ENCODE results near the gene MYO5B.
A peak's percentile ranks its signal among the peaks of the same experiment; 100 is the strongest.
"Not testable (repeated sequence)": the region's sequence is repeated elsewhere in the genome, so short reads cannot be mapped to it uniquely, and the experiment has no call there.

The MYO5B gene

GRCh38 chr18:49907346-49907929 lies 287.5 kb downstream of the MYO5B start:
- DNase-seq: no peak

DNA sequence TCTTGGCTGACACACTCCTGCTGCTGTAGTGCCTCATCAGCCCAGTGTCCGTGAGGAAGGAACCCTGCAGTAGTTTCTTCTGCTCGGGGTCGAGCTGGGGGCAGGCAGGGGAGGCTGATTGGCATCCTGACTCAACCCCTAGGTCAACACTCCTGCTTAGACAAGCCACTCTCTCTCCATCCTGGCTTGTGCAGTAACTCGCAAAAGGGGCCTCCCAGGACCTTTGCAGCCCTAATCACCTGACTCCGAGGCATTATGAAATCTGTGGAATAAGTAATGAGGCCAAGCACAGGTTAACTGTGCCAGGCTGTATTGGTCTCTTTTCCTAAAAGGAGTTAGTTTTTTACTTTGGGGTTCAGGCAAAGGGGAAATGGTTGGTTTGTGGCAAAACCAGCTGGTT lies 289.2 kb downstream of the MYO5B start:
- no peak for DNase-seq

DNA sequence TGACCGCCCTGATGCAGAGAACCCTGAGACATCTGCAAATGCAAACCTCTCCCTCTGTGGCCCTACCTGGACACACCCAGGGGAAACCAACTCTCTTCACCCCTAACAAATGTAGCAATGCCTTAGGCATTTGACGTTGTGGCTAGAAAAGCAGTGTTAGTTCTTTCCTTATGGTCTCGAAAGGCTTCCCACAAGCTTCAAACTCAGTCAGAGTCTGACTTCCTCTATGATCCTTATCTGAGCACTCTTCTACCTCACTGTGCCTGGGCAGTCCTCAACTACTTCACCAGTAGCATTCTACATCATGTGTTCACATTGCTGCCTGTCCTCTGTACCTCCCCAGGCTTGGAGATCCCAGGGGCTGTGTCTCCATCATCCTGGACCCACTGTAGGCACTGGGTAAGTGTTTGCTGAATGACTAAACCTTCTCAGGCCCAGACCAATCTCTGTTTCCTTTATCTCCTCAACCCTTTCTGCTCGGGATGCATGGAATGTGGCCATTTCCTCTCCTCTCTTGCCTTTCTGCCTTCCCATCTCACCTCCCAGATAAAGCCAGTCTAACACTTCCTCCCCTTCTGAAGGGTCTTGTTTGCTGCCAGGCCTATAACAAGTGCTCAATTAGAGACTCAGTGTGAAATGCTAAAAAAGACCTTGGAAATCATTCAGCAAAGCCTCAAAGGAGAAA lies 289.9 kb downstream of the MYO5B start:
- no peak for DNase-seq

- DNase-seq: no peak
Measured at GRCh38 chr18:49901862-49902340, 293.0 kb downstream of the MYO5B start.

DNA sequence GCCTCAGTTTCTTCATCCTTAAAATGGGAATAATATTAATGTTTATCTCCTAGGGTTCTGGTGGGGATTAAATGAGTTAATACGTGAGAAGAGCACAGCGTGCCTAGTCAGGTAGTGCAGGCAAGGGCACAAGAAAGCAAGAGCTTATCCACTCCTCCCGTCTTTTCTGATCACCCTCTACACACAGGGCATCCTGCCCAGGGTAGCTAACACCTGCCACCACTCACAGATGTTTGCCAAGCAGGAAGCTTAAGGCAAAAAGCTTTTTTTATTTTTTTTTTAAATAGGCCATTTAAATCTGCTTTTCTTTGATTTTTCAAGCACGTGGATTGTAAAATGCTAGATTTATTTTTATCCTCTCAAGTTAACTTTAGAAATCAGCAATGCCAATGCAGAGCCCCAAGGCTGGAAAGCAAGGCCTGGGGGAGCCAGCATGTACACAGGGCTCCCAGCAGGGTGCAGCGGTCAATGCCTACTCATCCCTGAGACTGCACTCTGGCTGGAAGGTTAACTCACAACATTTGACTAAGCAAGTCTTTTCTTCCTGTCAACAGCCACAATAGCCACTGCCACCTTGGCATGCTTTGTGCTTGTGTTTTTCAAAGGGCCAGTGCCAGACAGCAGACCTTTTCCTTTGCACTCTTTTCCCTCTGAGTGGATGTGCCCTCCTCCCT lies 295.2 kb downstream of the MYO5B start:
- DNase-seq: peak in 1 of 2 experiments; percentile 6

DNA sequence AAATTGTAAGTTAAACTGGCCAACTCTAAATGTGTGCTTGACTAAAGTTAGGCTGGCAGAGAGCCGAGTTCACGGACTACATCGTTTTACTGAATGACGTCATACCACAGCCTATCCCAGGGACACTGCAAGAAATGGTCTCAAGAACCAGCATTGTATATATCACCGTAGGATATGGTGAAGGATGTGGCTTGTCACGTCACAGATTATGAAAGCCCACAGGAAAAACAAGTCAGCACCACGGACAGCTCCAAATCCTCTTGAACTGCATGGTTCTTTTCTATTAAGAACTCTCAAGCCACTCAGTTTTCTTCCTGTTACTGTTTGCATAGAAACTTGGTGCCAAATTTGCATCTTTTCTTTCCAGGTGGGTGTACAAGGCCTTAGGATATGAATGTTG lies 296.5 kb downstream of the MYO5B start:
- DNase-seq: no peak

GRCh38 chr18:49894517-49895226 lies 300.3 kb downstream of the MYO5B start:
- DNase-seq: no peak

GRCh38 chr18:49893036-49893435 lies 301.9 kb downstream of the MYO5B start:
- DNase-seq: no peak

- no peak for DNase-seq
Measured at GRCh38 chr18:49892148-49892924, 302.6 kb downstream of the MYO5B start.

DNA sequence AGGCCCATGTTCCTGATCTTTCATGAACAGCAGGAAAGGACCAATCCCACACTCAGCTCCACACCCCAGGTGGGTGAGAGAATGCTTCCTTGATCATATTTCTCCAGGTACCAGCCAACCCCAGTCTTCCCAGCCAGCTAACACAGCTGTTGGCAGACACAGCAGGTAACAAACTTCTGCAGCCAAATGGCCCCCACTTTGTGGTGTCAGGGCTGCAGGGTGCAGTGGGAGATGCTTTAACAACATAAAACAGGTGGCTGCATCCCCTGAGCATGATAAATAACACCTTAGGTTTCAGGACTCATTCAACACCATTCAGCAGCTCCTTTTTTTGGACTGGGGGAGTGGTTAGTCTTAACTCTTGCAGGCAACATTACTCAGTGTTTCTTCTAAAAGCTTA lies 304.9 kb downstream of the MYO5B start:
- DNase-seq: no peak

DNA sequence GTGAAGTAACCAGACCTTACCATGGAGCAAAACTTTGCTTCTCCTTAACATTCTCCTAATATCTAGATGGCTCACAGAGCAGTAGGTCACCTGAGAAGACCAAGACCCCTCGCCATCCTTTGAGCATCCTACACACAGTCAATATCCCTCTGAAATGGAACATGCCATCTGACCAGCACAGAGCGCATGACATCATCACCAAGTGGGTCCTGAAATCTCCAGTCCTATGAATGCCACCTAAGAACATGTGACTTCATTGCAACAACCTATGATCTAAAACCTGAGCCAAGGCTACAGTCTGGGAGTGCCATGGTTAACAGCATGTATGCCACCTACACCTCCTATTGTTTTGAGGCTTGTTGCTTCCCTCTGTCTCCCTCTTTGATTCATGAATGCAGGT lies 305.4 kb downstream of the MYO5B start:
- DNase-seq: not testable (repeated sequence)

- DNase-seq: peak in 1 of 2 experiments; percentile 12
Measured at GRCh38 chr18:49886891-49887764, 307.8 kb downstream of the MYO5B start.

- no peak for DNase-seq
Measured at GRCh38 chr18:49884959-49885358, 310.0 kb downstream of the MYO5B start.

GRCh38 chr18:49884465-49884864 lies 310.5 kb downstream of the MYO5B start:
- no peak for DNase-seq

GRCh38 chr18:49880661-49881060 lies 314.3 kb downstream of the MYO5B start:
- DNase-seq: no peak

GRCh38 chr18:49879271-49879580 lies 315.7 kb downstream of the MYO5B start:
- DNase-seq: no peak

DNA sequence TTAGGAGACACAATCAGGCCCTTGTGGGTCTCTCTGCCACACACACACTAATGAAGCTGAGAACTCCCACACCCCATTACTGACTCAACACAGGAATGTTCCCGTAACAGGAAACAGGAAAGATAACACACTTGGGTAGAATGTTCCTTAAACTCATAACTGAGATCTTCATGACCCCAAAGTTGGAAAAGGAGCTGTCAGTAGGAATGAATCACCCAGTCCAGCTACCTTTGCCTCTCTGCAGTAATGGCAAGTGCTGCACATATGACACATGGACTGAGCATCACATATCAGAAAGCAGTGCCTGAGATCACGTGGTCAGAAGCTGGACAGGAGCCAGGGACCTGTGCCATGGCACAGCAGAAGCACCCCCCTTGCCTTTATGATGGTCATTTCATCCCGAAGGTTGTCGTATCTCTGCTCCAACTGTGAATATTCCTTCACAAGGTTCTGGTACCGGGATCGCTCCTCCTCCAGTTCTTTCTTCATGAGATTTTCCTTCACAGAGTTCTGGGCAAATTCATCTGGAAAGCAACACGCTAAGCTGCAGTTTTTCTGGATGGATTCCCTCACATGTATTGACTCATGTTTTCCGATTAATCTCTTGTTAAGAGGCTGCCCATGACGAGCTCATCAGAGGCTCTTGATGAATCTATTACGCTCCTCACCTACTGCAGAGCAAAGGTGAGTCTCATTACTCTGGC lies 316.2 kb downstream of the MYO5B start:
- DNase-seq: no peak

DNA sequence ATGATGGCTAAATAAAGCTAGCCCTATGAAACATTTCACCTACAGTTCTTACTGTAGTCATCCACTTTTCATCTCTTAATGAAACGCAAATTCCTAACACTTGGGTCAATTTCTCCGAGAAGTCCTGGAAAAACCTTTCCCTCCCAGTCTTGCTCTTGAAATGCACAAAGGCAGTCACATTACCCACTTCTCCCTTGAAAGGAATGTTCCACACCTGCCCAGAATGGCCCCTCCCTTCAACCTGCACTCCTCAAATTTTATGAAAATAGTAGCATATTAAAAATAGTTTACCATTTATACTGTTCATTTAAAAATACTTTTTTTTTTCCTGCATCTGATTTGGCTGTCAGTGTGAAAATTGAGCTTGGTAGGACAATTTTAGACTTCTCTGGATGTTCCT lies 316.9 kb downstream of the MYO5B start:
- no peak for DNase-seq

DNA sequence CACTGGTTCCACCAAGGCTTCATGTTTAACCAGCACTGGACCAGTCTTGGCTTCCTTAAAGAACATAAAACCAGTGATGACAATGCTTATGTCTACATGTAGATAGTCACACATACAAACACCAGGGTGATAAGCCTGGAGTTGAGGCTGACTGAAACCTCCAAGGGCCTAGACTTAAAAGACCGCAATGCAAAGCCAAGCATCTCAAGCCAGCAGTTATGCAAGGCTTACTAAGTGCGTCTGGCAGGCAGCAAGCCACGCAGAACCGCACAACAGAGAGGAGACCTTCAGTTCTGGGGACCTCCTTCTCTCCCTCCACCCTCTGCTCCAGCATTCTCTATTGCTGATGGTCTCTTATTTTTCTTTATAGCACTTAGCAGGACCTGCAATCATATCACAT lies 318.4 kb downstream of the MYO5B start:
- no peak for DNase-seq

DNA sequence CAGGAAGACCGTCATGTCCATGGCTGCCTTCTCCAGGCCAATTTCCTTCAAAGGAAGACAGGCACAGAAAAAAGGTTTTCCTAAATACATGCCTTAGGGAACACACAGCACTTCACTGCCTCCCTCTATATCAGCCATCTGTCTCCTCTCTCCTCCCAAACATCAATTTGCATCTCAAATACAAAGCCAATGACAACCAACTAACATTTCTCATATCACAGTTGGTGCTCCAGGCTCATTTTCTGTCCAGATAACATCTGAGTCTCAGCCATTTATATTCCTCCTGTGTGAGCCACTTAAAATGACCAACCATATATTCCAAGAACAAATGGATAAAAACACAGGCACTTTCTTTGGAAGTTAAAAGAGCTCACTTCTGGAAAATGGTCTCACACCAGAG lies 319.2 kb downstream of the MYO5B start:
- DNase-seq: peak in 1 of 2 experiments; percentile 33

DNA sequence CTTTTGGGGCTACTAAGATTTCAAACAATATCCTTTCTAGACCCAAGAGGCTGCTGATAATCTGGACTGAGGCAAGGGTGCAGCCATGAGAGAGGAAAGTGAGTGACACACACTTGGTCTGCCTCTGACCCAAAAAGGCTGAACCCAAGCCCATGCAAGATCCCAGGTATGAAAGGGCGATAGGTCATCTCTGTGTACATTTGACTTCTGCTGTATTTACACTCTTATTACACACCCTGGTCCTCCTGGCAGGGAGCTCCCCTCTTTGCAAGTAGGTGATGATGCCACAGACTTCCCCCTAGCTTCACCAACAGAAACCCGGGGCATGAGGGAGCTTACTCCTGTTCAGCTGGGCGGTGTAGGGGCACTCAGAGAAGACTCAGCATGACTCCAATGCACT lies 319.8 kb downstream of the MYO5B start:
- no peak for DNase-seq

Measured in NCI-H524 (cell line).